ENCODE measurements around the gene TMEM259. TPM values are rescaled to one million over a fixed set of nuclear protein-coding genes. Genes with fewer than 3 reads are reported as not detected.

TMEM259 gene
- total and polyA plus RNA-seq, 2 of the 13 experiments (the other 11 are each of a cell fraction or from before 2014, with no cell fraction given), result 64.7 to 164 TPM

GRCh38 chr19:1051791-1052190 is 30.9 kb upstream of the TMEM259 start (continued):
- no peak for TF ChIP-seq ZSCAN9 (CRISPR knock-in tag; IDR thresholded peaks at IDR 0.05; ENCODE audit: borderline replicate concordance)
- TF ChIP-seq PRDM15 (CRISPR knock-in tag; IDR thresholded peaks at IDR 0.05), result no peak
- TF ChIP-seq KAT8 (CRISPR knock-in tag; IDR thresholded peaks at IDR 0.05), result no peak
- no peak for TF ChIP-seq TARDBP (CRISPR knock-in tag; IDR thresholded peaks at IDR 0.05)
- no peak for TF ChIP-seq YEATS4 (CRISPR knock-in tag; IDR thresholded peaks at IDR 0.05; ENCODE audit: borderline replicate concordance)
- no peak for TF ChIP-seq ZNF10 (CRISPR knock-in tag; IDR thresholded peaks at IDR 0.05; ENCODE audit: borderline replicate concordance, low read depth)
- 0 out of 2 replicates have a peak, but pooled peaks have one; percentile 3 for TF ChIP-seq GATAD2A (CRISPR knock-in tag; IDR thresholded peaks at IDR 0.05)
- TF ChIP-seq POLR2AphosphoS5 (IDR thresholded peaks at IDR 0.05; ENCODE audit: low read depth, low read length), result no peak
- no peak for TF ChIP-seq ZBTB4 (CRISPR knock-in tag; IDR thresholded peaks at IDR 0.05; ENCODE audit: borderline replicate concordance)
- 0 out of 2 replicates have a peak, but pooled peaks have one; percentile 36 for TF ChIP-seq ZNF737 (CRISPR knock-in tag; IDR thresholded peaks at IDR 0.05; ENCODE audit: borderline replicate concordance)
- TF ChIP-seq PRDM10 (CRISPR knock-in tag; IDR thresholded peaks at IDR 0.05; ENCODE audit: low read depth), result 0 out of 2 replicates have a peak, but pooled peaks have one; percentile 2
- no peak for TF ChIP-seq MTF1 (CRISPR knock-in tag; IDR thresholded peaks at IDR 0.05)
- no peak for TF ChIP-seq ZNF556 (CRISPR knock-in tag; IDR thresholded peaks at IDR 0.05; ENCODE audit: borderline replicate concordance)
- TF ChIP-seq ZSCAN20 (CRISPR knock-in tag; IDR thresholded peaks at IDR 0.05; ENCODE audit: borderline replicate concordance), result no peak
- no peak for TF ChIP-seq MIXL1 (CRISPR knock-in tag; IDR thresholded peaks at IDR 0.05)
- TF ChIP-seq PAX8 (CRISPR knock-in tag; IDR thresholded peaks at IDR 0.05; ENCODE audit: borderline replicate concordance), result no peak
- TF ChIP-seq ZNF331 (CRISPR knock-in tag; IDR thresholded peaks at IDR 0.05), result no peak

Measured in HepG2 (cell line).